NCI-H748 (cell line): ENCODE results near the gene RASL10B.

Experiments used
- DNase-seq: peaks from one replicate; lab custom pipeline; 2025; ENCODE audit not compliant: unreplicated experiment; lab: John Stamatoyannopoulos, UW

Gene RASL10B

GRCh38 chr17:35716897-35717465 is 14.5 kb upstream of the RASL10B start:
- no peak for DNase-seq

GRCh38 chr17:35717475-35717874 is 14.0 kb upstream of the RASL10B start:
- no peak for DNase-seq

- DNase-seq: no peak
These were observed 7.7 kb upstream of the RASL10B start for GRCh38 chr17:35723735-35724134.

- DNase-seq: no peak
These were observed 6.4 kb upstream of the RASL10B start for GRCh38 chr17:35725058-35725457.

- no peak for DNase-seq
These were observed 5.7 kb upstream of the RASL10B start for GRCh38 chr17:35725802-35726126.

GRCh38 chr17:35726127-35726952 is 5.1 kb upstream of the RASL10B start:
- DNase-seq: no peak

GRCh38 chr17:35726953-35727460 is 4.4 kb upstream of the RASL10B start:
- no peak for DNase-seq

- no peak for DNase-seq
These were observed 3.8 kb upstream of the RASL10B start for GRCh38 chr17:35727635-35728034.

GRCh38 chr17:35728551-35728950 is 2.9 kb upstream of the RASL10B start:
- no peak for DNase-seq

- no peak for DNase-seq
These were observed 2.0 kb upstream of the RASL10B start for GRCh38 chr17:35729405-35729833.

GRCh38 chr17:35730400-35731005 is 936 bp upstream of the RASL10B start:
- DNase-seq: no peak

- DNase-seq: peak; percentile 20
These were observed 722 bp downstream of the RASL10B start for GRCh38 chr17:35731917-35732805.

- DNase-seq: no peak
These were observed 1.3 kb downstream of the RASL10B start for GRCh38 chr17:35732806-35733136.

- DNase-seq: no peak
These were observed 1.9 kb downstream of the RASL10B start for GRCh38 chr17:35733366-35733765.

- DNase-seq: no peak
These were observed 3.0 kb downstream of the RASL10B start for GRCh38 chr17:35734396-35734795.

- no peak for DNase-seq
These were observed 3.8 kb downstream of the RASL10B start for GRCh38 chr17:35735036-35735805.

- no peak for DNase-seq
These were observed 4.8 kb downstream of the RASL10B start for GRCh38 chr17:35736236-35736635.

GRCh38 chr17:35738519-35739133 is 7.2 kb downstream of the RASL10B start:
- no peak for DNase-seq

- DNase-seq: no peak
These were observed 8.8 kb downstream of the RASL10B start for GRCh38 chr17:35740216-35740615.
